ENCODE results near the gene HYOU1.

DNA sequence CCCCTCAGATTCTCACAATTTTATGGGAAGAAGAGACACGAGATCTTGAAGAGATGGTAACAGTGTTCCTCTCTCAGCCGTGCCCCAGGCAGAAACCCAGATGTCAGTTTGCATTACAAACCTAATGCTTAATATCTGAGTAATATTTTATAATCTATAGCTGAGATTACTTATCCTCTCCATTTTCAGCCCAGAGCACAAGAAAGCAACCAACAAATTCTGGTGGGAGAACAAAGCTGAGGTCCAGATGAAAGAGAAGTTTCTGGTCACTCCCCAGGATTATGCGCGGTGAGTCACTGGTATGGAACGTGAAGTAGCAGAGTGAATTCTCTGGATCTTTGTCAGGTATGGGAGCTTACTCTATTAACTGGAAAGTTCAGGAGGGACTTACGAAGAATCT lies 58.2 kb downstream of the HYOU1 start:
- no peak for TF ChIP-seq EZH2 (IDR thresholded peaks at IDR 0.05; ENCODE audit: borderline replicate concordance, low read depth, low read length, severe bottlenecking)
- TF ChIP-seq, protein P1, sequence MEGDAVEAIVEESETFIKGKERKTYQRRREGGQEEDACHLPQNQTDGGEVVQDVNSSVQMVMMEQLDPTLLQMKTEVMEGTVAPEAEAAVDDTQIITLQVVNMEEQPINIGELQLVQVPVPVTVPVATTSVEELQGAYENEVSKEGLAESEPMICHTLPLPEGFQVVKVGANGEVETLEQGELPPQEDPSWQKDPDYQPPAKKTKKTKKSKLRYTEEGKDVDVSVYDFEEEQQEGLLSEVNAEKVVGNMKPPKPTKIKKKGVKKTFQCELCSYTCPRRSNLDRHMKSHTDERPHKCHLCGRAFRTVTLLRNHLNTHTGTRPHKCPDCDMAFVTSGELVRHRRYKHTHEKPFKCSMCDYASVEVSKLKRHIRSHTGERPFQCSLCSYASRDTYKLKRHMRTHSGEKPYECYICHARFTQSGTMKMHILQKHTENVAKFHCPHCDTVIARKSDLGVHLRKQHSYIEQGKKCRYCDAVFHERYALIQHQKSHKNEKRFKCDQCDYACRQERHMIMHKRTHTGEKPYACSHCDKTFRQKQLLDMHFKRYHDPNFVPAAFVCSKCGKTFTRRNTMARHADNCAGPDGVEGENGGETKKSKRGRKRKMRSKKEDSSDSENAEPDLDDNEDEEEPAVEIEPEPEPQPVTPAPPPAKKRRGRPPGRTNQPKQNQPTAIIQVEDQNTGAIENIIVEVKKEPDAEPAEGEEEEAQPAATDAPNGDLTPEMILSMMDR (IDR thresholded peaks at IDR 0.05; ENCODE audit: borderline replicate concordance, extremely low read depth, low read length, poor library complexity, severe bottlenecking): no peak

Measured in DND-41 (cell line).